ENCODE measurements around the gene C11orf97.
A peak's percentile ranks its signal among the peaks of the same experiment; 100 is the strongest.
"Not testable (repeated sequence)": the region's sequence is repeated elsewhere in the genome, so short reads cannot be mapped to it uniquely, and the experiment has no call there.

Gene C11orf97

DNA sequence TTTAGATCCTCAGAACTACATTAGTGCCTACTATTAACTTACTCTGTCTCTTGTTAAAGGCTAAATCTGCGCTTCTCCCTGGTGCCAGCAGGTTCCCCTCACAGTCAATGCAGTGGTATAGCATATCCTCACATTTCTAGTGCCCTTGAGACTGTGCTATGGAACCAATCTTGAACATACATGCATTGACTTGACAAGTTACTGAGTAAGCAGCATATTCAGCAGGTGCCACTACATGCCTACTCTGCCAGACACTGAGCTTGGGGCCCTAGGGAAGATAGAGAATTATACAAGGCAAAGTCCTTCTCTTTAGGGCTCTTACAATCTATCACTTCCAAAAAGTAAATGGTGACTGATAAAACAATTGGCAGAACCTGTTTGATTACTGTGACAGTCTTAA, 34.6 kb downstream of the C11orf97 start:
- no peak overlapping the region for H3K4me3 ChIP-seq (IDR thresholded peaks at IDR 0.05; ENCODE audit: insufficient read depth, low read depth, low read length)
- H3K4me1 ChIP-seq (ENCODE audit: low read depth, poor library complexity, severe bottlenecking) = peaks cover 7% of the 10 kb centered on the region
- no peak for TF ChIP-seq CTCF (conservative IDR thresholded peaks at IDR 0.05; ENCODE audit: low read depth, low read length)
- no peaks in the 10 kb centered on the region for H3K36me3 ChIP-seq (ENCODE audit: insufficient read depth)
- no peak overlapping the region for H3K27ac ChIP-seq
- peak overlapping the region; percentile 13; the same call in 1 of the 2 replicates for H3K4me2 ChIP-seq
- no peak overlapping the region for H2AFZ ChIP-seq (ENCODE audit: low read depth)
- H4K20me1 ChIP-seq (ENCODE audit: insufficient read depth) = no peaks in the 10 kb centered on the region
- H3K79me2 ChIP-seq (ENCODE audit: insufficient read depth, low read depth) = no peaks in the 10 kb centered on the region
- H3K9ac ChIP-seq = no peak overlapping the region
- H3K27me3 ChIP-seq (ENCODE audit: insufficient read depth, low read depth) = no peaks in the 10 kb centered on the region

GRCh38 chr11:94549146-94549545, 36.9 kb downstream of the C11orf97 start:
- Histone ChIP-seq H2AFZ (ENCODE audit: low read depth) (no peak overlapping the region), H3K4me3 (IDR thresholded peaks at IDR 0.05; ENCODE audit: insufficient read depth, low read depth, low read length) (no peak overlapping the region), H3K4me2 (no peak overlapping the region), H3K79me2 (ENCODE audit: insufficient read depth, low read depth) (no peaks in the 10 kb centered on the region), H3K36me3 (ENCODE audit: insufficient read depth) (no peaks in the 10 kb centered on the region), H3K4me1 (ENCODE audit: low read depth, poor library complexity, severe bottlenecking) (no peaks in the 10 kb centered on the region), H3K9ac (no peak overlapping the region), H3K27me3 (ENCODE audit: insufficient read depth, low read depth) (no peaks in the 10 kb centered on the region), H4K20me1 (ENCODE audit: insufficient read depth) (no peaks in the 10 kb centered on the region), H3K27ac (no peak overlapping the region)
- TF ChIP-seq CTCF (conservative IDR thresholded peaks at IDR 0.05; ENCODE audit: low read depth, low read length) = no peak

DNA sequence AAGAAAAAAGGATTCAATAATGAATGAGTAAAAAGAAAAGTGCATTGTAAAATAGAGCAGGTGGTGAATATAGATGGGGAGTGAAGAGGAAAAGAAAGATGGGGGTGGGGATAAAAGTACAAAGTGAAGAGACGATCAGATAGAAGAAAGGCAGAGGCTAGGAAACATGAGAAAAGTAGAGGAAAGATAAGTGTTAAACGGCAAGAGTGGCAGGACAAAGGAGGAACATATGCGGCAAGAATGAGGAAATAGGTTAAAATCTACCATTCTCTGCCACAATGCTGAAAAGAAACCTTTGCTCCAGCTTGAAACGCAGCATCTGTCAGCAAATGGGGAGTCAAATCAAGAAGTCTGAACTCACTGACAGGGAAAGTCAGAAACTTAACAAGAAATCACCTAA, 38.3 kb downstream of the C11orf97 start:
- Histone ChIP-seq H3K36me3 (ENCODE audit: insufficient read depth) (no peaks in the 10 kb centered on the region), H4K20me1 (ENCODE audit: insufficient read depth) (no peaks in the 10 kb centered on the region), H3K9ac (no peak overlapping the region), H3K79me2 (ENCODE audit: insufficient read depth, low read depth) (no peaks in the 10 kb centered on the region), H3K27me3 (ENCODE audit: insufficient read depth, low read depth) (no peaks in the 10 kb centered on the region), H3K4me3 (IDR thresholded peaks at IDR 0.05; ENCODE audit: insufficient read depth, low read depth, low read length) (no peak overlapping the region), H3K27ac (no peak overlapping the region), H3K4me1 (ENCODE audit: low read depth, poor library complexity, severe bottlenecking) (no peaks in the 10 kb centered on the region), H2AFZ (ENCODE audit: low read depth) (no peak overlapping the region), H3K4me2 (no peak overlapping the region)
- TF ChIP-seq CTCF (conservative IDR thresholded peaks at IDR 0.05; ENCODE audit: low read depth, low read length) = no peak

GRCh38 chr11:94553938-94554337, 41.7 kb downstream of the C11orf97 start:
- H2AFZ ChIP-seq (ENCODE audit: low read depth) = no peak overlapping the region
- no peak overlapping the region for H3K4me2 ChIP-seq
- H3K27me3 ChIP-seq (ENCODE audit: insufficient read depth, low read depth) = no peaks in the 10 kb centered on the region
- no peak overlapping the region for H3K4me3 ChIP-seq (IDR thresholded peaks at IDR 0.05; ENCODE audit: insufficient read depth, low read depth, low read length)
- H3K4me1 ChIP-seq (ENCODE audit: low read depth, poor library complexity, severe bottlenecking) = no peaks in the 10 kb centered on the region
- H3K79me2 ChIP-seq (ENCODE audit: insufficient read depth, low read depth) = no peaks in the 10 kb centered on the region
- H3K9ac ChIP-seq = no peak overlapping the region
- H4K20me1 ChIP-seq (ENCODE audit: insufficient read depth) = no peaks in the 10 kb centered on the region
- no peak overlapping the region for H3K27ac ChIP-seq
- H3K36me3 ChIP-seq (ENCODE audit: insufficient read depth) = no peaks in the 10 kb centered on the region
- TF ChIP-seq CTCF (conservative IDR thresholded peaks at IDR 0.05; ENCODE audit: low read depth, low read length) = no peak

DNA sequence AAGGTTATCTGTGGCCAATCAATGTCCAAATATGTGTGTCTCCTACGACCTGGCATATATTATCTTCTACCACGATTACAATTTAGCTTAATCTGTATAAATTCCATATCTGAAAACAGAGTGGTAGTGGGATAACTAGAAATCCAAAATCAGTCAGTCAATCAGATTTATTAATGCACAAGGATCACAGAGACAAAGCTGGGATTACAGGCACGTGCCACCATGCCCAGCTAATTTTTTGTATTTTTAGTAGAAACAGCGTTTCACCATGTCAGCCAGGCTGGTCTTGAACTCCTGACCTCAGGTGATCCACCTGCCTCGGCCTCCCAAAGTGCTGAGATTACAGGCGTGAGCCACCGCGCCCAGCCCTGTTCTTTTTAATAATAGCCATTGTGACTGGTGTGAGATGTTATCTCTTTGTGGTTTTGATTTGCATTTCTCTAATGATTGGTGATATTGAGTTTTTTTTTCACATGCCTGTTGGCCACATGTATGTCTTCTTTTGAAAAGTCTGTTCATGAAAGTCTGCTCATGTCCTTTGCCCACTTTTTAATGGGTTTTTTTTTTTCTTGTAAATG, 43.6 kb downstream of the C11orf97 start:
- H3K27me3 ChIP-seq (ENCODE audit: insufficient read depth, low read depth); H3K36me3 ChIP-seq (ENCODE audit: insufficient read depth); H3K27ac ChIP-seq; H3K9ac ChIP-seq; H3K4me2 ChIP-seq; H3K79me2 ChIP-seq (ENCODE audit: insufficient read depth, low read depth); H3K4me3 ChIP-seq (IDR thresholded peaks at IDR 0.05; ENCODE audit: insufficient read depth, low read depth, low read length); H4K20me1 ChIP-seq (ENCODE audit: insufficient read depth); H3K4me1 ChIP-seq (ENCODE audit: low read depth, poor library complexity, severe bottlenecking); H2AFZ ChIP-seq (ENCODE audit: low read depth): not testable (repeated sequence)
